H1 (cell line): ENCODE results near the gene CS. TPM values are rescaled to one million over a fixed set of nuclear protein-coding genes. Genes with fewer than 3 reads are reported as not detected.

Experiments
- CTCF ChIA-PET: fragments of 300-600 bp; sonication (Branson Sonifier 250); formaldehyde crosslinking; loops from one replicate; lab custom pipeline; 2021; ENCODE audit not compliant: partially characterized antibody; lab: Charles Lee
- POLR2A ChIA-PET: fragments of 300-600 bp; sonication (Branson Sonifier 250); formaldehyde crosslinking; loops from one replicate; lab custom pipeline; 2021; ENCODE audit warnings: inconsistent platforms; ENCODE audit not compliant: partially characterized antibody; lab: Charles Lee
- DNase-seq, 2 experiments: peaks; one replicate each; pipeline versions ENCODE4 v3.0.0 to v3.0.0-alpha.2; 2010 to 2022; ENCODE audit warnings: low spot score in 2 of 2, low read depth in 1 of 2, mixed read lengths in 1 of 2
- FAIRE-seq: peaks from 2 replicates; lab custom pipeline; 2011; peaks lifted over from hg19 to GRCh38; lab: Jason Lieb, UNC
- H2AFZ ChIP-seq: 2 replicates; pipeline ENCODE4 v1.8.1; 2012; ENCODE audit warnings: low read length, inconsistent platforms
- H2AK5ac ChIP-seq: 2 replicates; pipeline ENCODE4 v1.6.1; 2013; ENCODE audit warnings: low read depth, low read length
- H2BK120ac ChIP-seq: replicated peaks from 2 replicates; pipeline ENCODE3; 2013; ENCODE audit warnings: low read depth, low read length, inconsistent platforms
- H2BK12ac ChIP-seq: 2 replicates; pipeline ENCODE4 v1.6.1; 2013; ENCODE audit warnings: low read depth, low read length
- H2BK15ac ChIP-seq: 2 replicates; pipeline ENCODE4 v1.6.1; 2013; ENCODE audit warnings: low read length
- H2BK20ac ChIP-seq: 2 replicates; pipeline ENCODE4 v1.6.1; 2013; ENCODE audit warnings: low read length
- H2BK5ac ChIP-seq: 2 replicates; pipeline ENCODE4 v1.6.1; 2013; ENCODE audit warnings: low read depth, low read length
- H3K14ac ChIP-seq: 2 replicates; pipeline ENCODE4 v1.6.1; 2013; ENCODE audit warnings: inconsistent platforms; ENCODE audit not compliant: insufficient read length
- H3K18ac ChIP-seq: 2 replicates; pipeline ENCODE4 v1.6.1; 2013; ENCODE audit warnings: low read length; ENCODE audit errors: extremely low read depth
- H3K23ac ChIP-seq: 2 replicates; pipeline ENCODE4 v1.6.1; 2013; ENCODE audit warnings: inconsistent platforms; ENCODE audit not compliant: insufficient read length
- H3K23me2 ChIP-seq: 2 replicates; pipeline ENCODE4 v1.6.1; 2013; ENCODE audit warnings: low read depth, low read length
- H3K27ac ChIP-seq: 2 replicates; pipeline ENCODE4 v1.6.1; 2011; ENCODE audit warnings: low read depth, low read length, inconsistent platforms
- H3K27me3 ChIP-seq, 4 experiments: replicated peaks in 1 of 4; 1 replicate in 1 of 4; 2 replicates in 3 of 4; pipeline versions ENCODE4 v1.6.1 to v1.8.1; 2011 to 2013; ENCODE audit warnings: low read length in 3 of 4, mild to moderate bottlenecking in 3 of 4, inconsistent platforms in 2 of 4, mixed read lengths in 2 of 4, moderate library complexity in 1 of 4; ENCODE audit not compliant: control insufficient read depth in 3 of 4, insufficient read depth in 3 of 4; ENCODE audit errors: extremely low read depth in 1 of 4
- H3K36me3 ChIP-seq, 4 experiments: 2 replicates each; pipeline versions ENCODE4 v1.6.1 to v1.8.1; 2011 to 2013; ENCODE audit warnings: mild to moderate bottlenecking in 4 of 4, low read length in 3 of 4, moderate library complexity in 2 of 4, control low read depth in 1 of 4, inconsistent platforms in 1 of 4; ENCODE audit not compliant: insufficient read depth in 4 of 4, control insufficient read depth in 2 of 4
- H3K4ac ChIP-seq: replicated peaks from 2 replicates; pipeline ENCODE3; 2013; ENCODE audit warnings: low read length, low read depth, mixed read lengths, inconsistent platforms; ENCODE audit not compliant: insufficient read length
- H3K4me1 ChIP-seq, 4 experiments: replicated peaks in 1 of 4; 1 replicate in 1 of 4; 2 replicates in 3 of 4; pipeline versions ENCODE4 v1.6.1 to v1.8.1; 2011 to 2013; ENCODE audit warnings: low read length in 3 of 4, inconsistent platforms in 2 of 4, mixed read lengths in 1 of 4; ENCODE audit not compliant: insufficient read depth in 4 of 4, control insufficient read depth in 3 of 4
- H3K4me2 ChIP-seq, 2 experiments: 2 replicates each; pipeline versions ENCODE4 v1.6.1 to v1.8.1; 2011 to 2013; ENCODE audit warnings: low read depth in 2 of 2, low read length in 2 of 2, control low read depth in 1 of 2, inconsistent platforms in 1 of 2, mild to moderate bottlenecking in 1 of 2; ENCODE audit not compliant: insufficient read depth in 1 of 2
- H3K4me3 ChIP-seq, 4 experiments: fragments of 200-600, 300-600 bp in 1 of 4; sonication (generic), shearing (Covaris generic), sonication (Bioruptor Twin) in 1 of 4; 2 replicates each; pipeline versions ENCODE4 v1.5.1 to v1.8.1; 2011 to 2016; ENCODE audit warnings: low read length in 4 of 4, low read depth in 3 of 4, control low read depth in 2 of 4, inconsistent platforms in 2 of 4, mild to moderate bottlenecking in 2 of 4, mixed read lengths in 1 of 4, moderate library complexity in 1 of 4; ENCODE audit not compliant: insufficient read depth in 2 of 4; ENCODE audit errors: extremely low read depth in 1 of 4
- H3K56ac ChIP-seq: replicated peaks from 2 replicates; pipeline ENCODE3; 2013; ENCODE audit warnings: low read depth, mild to moderate bottlenecking, mixed read lengths, low read length, inconsistent platforms; ENCODE audit not compliant: insufficient read length
- H3K79me1 ChIP-seq: 2 replicates; pipeline ENCODE4 v1.6.1; 2013; ENCODE audit warnings: low read depth, low read length, control low read depth
- H3K79me2 ChIP-seq, 2 experiments: 2 replicates each; pipeline versions ENCODE4 v1.6.1 to v1.8.1; 2012 to 2013; ENCODE audit warnings: low read length in 2 of 2, mild to moderate bottlenecking in 2 of 2, inconsistent platforms in 1 of 2; ENCODE audit not compliant: insufficient read depth in 2 of 2, control insufficient read depth in 1 of 2
- H3K9ac ChIP-seq, 4 experiments: replicated peaks in 1 of 4; 1 replicate in 1 of 4; 2 replicates in 3 of 4; pipeline versions ENCODE4 v1.6.1 to v1.8.1; 2011 to 2013; ENCODE audit warnings: low read depth in 3 of 4, low read length in 3 of 4, control low read depth in 2 of 4, mild to moderate bottlenecking in 2 of 4, moderate library complexity in 2 of 4, inconsistent platforms in 1 of 4; ENCODE audit errors: extremely low read depth in 1 of 4
- H3K9me3 ChIP-seq, 2 experiments: 2 replicates each; pipeline versions ENCODE4 v1.6.1 to v1.8.1; 2012 to 2013; ENCODE audit warnings: mild to moderate bottlenecking in 2 of 2, moderate library complexity in 2 of 2, control low read depth in 1 of 2, inconsistent platforms in 1 of 2, low read depth in 1 of 2, low read length in 1 of 2, mixed read lengths in 1 of 2; ENCODE audit not compliant: insufficient read depth in 2 of 2
- H4K20me1 ChIP-seq, 2 experiments: replicated peaks in 1 of 2; 2 replicates each; pipeline versions ENCODE3 to v1.8.1; 2011 to 2013; ENCODE audit warnings: inconsistent platforms in 2 of 2, low read length in 2 of 2, mild to moderate bottlenecking in 1 of 2; ENCODE audit not compliant: insufficient read depth in 2 of 2, control insufficient read depth in 1 of 2
- H4K5ac ChIP-seq: 2 replicates; pipeline ENCODE4 v1.6.1; 2013; ENCODE audit warnings: low read length, low read depth, mixed read lengths, inconsistent platforms; ENCODE audit not compliant: insufficient read length
- H4K8ac ChIP-seq: 2 replicates; pipeline ENCODE4 v1.8.0; 2013; ENCODE audit warnings: mild to moderate bottlenecking, moderate library complexity, low read length, inconsistent platforms; ENCODE audit not compliant: insufficient read depth; ENCODE audit errors: extremely low read depth
- H4K91ac ChIP-seq: replicated peaks from 2 replicates; pipeline ENCODE3; 2013; ENCODE audit warnings: low read length, mixed read lengths, inconsistent platforms; ENCODE audit not compliant: insufficient read length
- JUN ChIP-seq: IDR thresholded peaks from 2 replicates; pipeline ENCODE4 v1.6.1; 2011; ENCODE audit warnings: low read depth, mild to moderate bottlenecking, improper control_type of control experiment, low read length
- TCF12 ChIP-seq: IDR thresholded peaks from 2 replicates; pipeline ENCODE4 v1.6.1; 2011; ENCODE audit warnings: low read depth, mild to moderate bottlenecking, low read length
- WGBS, 2 experiments: shearing (Covaris generic) in 1 of 2; methylation state at CpG; one replicate each; pipeline versions ENCODE4 v1.1.6 to v1.1.7; 2013 to 2015; ENCODE audit warnings: low lambda C conversion rate in 2 of 2, mixed read lengths in 2 of 2, inconsistent platforms in 1 of 2, low coverage in 1 of 2, missing lambda C conversion rate in 1 of 2; ENCODE audit not compliant: insufficient replicate concordance in 2 of 2, insufficient coverage in 1 of 2, insufficient read length in 1 of 2; ENCODE audit errors: extremely low coverage in 1 of 2, missing lambda C conversion rate in 1 of 2; 5-methylcytosine and 5-hydroxymethylcytosine counted together
- polyA plus RNA-seq, 7 experiments: library from polyadenylated mRNA; depleted of rRNA in 3 of 7; stranded (reverse) in 5 of 7; unstranded in 2 of 7; fragments of >200 nt in 5 of 7; fragments of 200-250 nt in 2 of 7; gene quantifications; 1 replicate in 5 of 7; 2 replicates in 1 of 7; 4 replicates in 1 of 7; pipeline versions ENCODE4 v1.2.1 to v1.2.3, GENCODE V29; 2011 to 2013; ENCODE audit warnings: missing spikeins in 2 of 7, mixed read lengths in 2 of 7
- total RNA-seq: library from RNA; stranded (reverse); fragmentation: NEBNext Ultra II Directional; extraction: Animal tissue kit (Norgen Biotek cat#: 25700); gene quantifications from 2 replicates; pipeline ENCODE4 v1.2.1, GENCODE V29; 2021
- TF ChIP-seq, protein P1 (sequence below): IDR thresholded peaks from 2 replicates; pipeline ENCODE4 v1.6.1; 2011; ENCODE audit warnings: low read length, improper control_type of control experiment
- TF ChIP-seq, protein P2 (sequence below), 3 experiments: IDR thresholded peaks; 1 replicate in 2 of 3; 2 replicates in 1 of 3; pipeline versions ENCODE4 v1.5.1 to v1.6.1; 2011; ENCODE audit warnings: low read length in 3 of 3, mild to moderate bottlenecking in 3 of 3, inconsistent platforms in 2 of 3, low read depth in 1 of 3, moderate library complexity in 1 of 3; ENCODE audit not compliant: insufficient read depth in 1 of 3; ENCODE audit errors: control extremely low read depth in 1 of 3
- TF ChIP-seq, protein P3 (sequence below): IDR thresholded peaks from 2 replicates; pipeline ENCODE4 v1.6.1; 2012; ENCODE audit warnings: inconsistent platforms

Gene CS
- total and polyA plus RNA-seq, 2 of the 8 experiments (the other 6 are each of a cell fraction or from before 2014, with no cell fraction given) = 96.6 to 238 TPM

DNA sequence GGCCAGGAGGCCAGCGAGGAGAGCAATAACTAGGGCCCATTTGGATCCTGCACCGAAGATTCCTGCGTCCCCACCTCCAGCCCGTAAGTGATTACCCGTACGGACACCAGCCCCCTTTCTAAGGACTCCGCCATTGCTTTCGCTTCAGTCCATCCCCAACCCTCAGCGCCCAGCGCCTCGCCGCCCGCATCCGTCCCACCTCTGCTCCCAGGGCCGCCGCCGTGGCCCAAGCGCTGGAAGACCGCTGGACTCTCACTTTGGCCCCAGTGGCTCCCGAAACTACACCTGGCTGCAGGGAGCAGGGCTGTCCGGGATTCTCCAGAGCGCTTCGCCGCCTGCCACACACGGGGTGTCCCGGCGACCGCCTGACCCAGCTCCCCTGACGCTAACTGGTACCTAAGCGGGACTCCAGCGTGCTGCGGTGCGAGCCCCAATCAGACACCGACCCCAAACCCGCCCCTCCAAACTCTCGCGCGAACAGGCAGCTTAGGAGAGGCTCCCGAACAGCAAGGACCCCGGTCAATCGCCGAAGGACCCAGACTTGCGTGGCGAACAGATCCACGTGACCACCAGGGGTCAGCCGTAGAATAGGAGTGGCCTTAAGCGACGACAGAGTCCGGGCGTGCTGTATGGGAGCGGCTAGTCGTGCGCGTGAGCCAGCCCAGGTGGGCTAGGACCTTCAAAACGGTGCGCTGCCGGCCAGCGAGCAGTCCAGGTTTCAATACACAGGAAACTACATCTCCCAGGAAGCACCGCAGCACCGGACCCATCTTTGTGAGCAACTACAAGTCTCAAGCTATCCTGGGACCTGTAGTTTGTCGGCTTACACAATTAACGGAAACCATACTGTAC is 15.7 kb upstream of the CS start, which contains the start of gene CNPY2:
CNPY2 (minus strand) TSS at position 367 of the 852 bp plus-strand sequence. CDS start 771 bp downstream, outside the sequence.
- H3K23ac ChIP-seq = no peak within 1 kb of the TSS
- peak within 1 kb of the TSS; percentile 83 to 89 for H3K4me2 ChIP-seq
- H4K5ac ChIP-seq = peak within 1 kb of the TSS; percentile 93
- H4K91ac ChIP-seq = peak within 1 kb of the TSS; percentile 99
- DNase-seq (peak; percentile 94 to 98), FAIRE-seq (peak; percentile 75)
- peaks cover 4 to 16% of the 10 kb centered on the region in 2 experiments; a peak in 3 of 4 replicates for H3K79me2 ChIP-seq
- peak within 1 kb of the TSS; percentile 81 for H3K4ac ChIP-seq
- H3K23me2 ChIP-seq = peaks cover 9% of the 10 kb centered on the region
- H3K18ac ChIP-seq = peak within 1 kb of the TSS; percentile 89; the same call in 1 of the 2 replicates
- peak within 1 kb of the TSS; percentile 97 for H2BK5ac ChIP-seq
- no peak within 1 kb of the TSS for H3K14ac ChIP-seq
- POLR2A ChIA-PET = interaction anchor here (0.7 to 3.9 kb wide), 36 partner anchors 9 to 252 kb away, joined by 3 to 37 read pairs (median 6); partner anchors contain the start of genes ANKRD52, IL23A, PA2G4 and PAN2
- peaks cover 4% of the 10 kb centered on the region for H3K79me1 ChIP-seq
- H4K20me1 ChIP-seq = no peaks in the 10 kb centered on the region
- H3K36me3 ChIP-seq = peaks cover 5 to 19% (median 15%) of the 10 kb centered on the region in 4 experiments; a peak in 7 of 8 replicates
- peak within 1 kb of the TSS; percentile 96 to 98 (median 98) for H3K9ac ChIP-seq
- peak within 1 kb of the TSS; percentile 71; the same call in 1 of the 2 replicates for H2BK12ac ChIP-seq
- no peaks in the 10 kb centered on the region for H3K9me3 ChIP-seq
- 0 out of 2 replicates have a peak within 1 kb of the TSS, but pooled peaks have one; percentile 15 for H2BK20ac ChIP-seq
- 0 out of 2 replicates have a peak within 1 kb of the TSS, but pooled peaks have one; percentile 72 for H2BK15ac ChIP-seq
- peak within 1 kb of the TSS; percentile 86 for H3K27ac ChIP-seq
- peak within 1 kb of the TSS; percentile 70 to 98 (median 96) for H3K4me3 ChIP-seq
- H2AFZ ChIP-seq = peak within 1 kb of the TSS; percentile 79
- H3K27me3 ChIP-seq = no peaks in the 10 kb centered on the region
- CTCF ChIA-PET = interaction anchor here (0.8 to 4.7 kb wide), 13 partner anchors 9 to 161 kb away, joined by 3 to 38 read pairs (median 7); partner anchors contain the start of genes PAN2, STAT2 and TIMELESS
- peaks cover 0 to 6% (median 3%) of the 10 kb centered on the region in 4 experiments; a peak in 5 of 7 replicates for H3K4me1 ChIP-seq
- H4K8ac ChIP-seq = peak within 1 kb of the TSS; percentile 98
- 1% methylated on average over 54 of the region's 62 CpGs; no CpG with 5 or more reads in 1 of the 2 experiments for WGBS, 2 experiments
- peak within 1 kb of the TSS; percentile 16 for H2BK120ac ChIP-seq
- peak within 1 kb of the TSS; percentile 87; the same call in 1 of the 2 replicates for H2AK5ac ChIP-seq
- peak within 1 kb of the TSS; percentile 89 for H3K56ac ChIP-seq
- TF ChIP-seq, protein P1, sequence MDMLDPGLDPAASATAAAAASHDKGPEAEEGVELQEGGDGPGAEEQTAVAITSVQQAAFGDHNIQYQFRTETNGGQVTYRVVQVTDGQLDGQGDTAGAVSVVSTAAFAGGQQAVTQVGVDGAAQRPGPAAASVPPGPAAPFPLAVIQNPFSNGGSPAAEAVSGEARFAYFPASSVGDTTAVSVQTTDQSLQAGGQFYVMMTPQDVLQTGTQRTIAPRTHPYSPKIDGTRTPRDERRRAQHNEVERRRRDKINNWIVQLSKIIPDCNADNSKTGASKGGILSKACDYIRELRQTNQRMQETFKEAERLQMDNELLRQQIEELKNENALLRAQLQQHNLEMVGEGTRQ = peak; percentile 69
- 0 out of 2 replicates have a peak, but pooled peaks have one; percentile 17 for TF ChIP-seq TCF12
- TF ChIP-seq, protein P2, sequence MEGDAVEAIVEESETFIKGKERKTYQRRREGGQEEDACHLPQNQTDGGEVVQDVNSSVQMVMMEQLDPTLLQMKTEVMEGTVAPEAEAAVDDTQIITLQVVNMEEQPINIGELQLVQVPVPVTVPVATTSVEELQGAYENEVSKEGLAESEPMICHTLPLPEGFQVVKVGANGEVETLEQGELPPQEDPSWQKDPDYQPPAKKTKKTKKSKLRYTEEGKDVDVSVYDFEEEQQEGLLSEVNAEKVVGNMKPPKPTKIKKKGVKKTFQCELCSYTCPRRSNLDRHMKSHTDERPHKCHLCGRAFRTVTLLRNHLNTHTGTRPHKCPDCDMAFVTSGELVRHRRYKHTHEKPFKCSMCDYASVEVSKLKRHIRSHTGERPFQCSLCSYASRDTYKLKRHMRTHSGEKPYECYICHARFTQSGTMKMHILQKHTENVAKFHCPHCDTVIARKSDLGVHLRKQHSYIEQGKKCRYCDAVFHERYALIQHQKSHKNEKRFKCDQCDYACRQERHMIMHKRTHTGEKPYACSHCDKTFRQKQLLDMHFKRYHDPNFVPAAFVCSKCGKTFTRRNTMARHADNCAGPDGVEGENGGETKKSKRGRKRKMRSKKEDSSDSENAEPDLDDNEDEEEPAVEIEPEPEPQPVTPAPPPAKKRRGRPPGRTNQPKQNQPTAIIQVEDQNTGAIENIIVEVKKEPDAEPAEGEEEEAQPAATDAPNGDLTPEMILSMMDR (IDR thresholded peaks at IDR 0.05; ENCODE audit: control extremely low read depth in 1 of 3, insufficient read depth in 1 of 3, low read depth in 1 of 3, low read length in 3 of 3) = peak; percentile 20 to 44 (median 28)
- TF ChIP-seq, protein P3, sequence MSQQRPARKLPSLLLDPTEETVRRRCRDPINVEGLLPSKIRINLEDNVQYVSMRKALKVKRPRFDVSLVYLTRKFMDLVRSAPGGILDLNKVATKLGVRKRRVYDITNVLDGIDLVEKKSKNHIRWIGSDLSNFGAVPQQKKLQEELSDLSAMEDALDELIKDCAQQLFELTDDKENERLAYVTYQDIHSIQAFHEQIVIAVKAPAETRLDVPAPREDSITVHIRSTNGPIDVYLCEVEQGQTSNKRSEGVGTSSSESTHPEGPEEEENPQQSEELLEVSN = peak; percentile 54; the same call in 1 of the 2 replicates
- TF ChIP-seq JUN = no peak
